ENCODE results near the gene C19orf47. TPM values are rescaled to one million over a fixed set of nuclear protein-coding genes. Genes with fewer than 3 reads are reported as not detected.
"Not testable (repeated sequence)": the region's sequence is repeated elsewhere in the genome, so short reads cannot be mapped to it uniquely, and the experiment has no call there.

C19orf47 gene
- total RNA-seq, 2 donors from 2014 or later, result 11.4 to 21.4 TPM

DNA sequence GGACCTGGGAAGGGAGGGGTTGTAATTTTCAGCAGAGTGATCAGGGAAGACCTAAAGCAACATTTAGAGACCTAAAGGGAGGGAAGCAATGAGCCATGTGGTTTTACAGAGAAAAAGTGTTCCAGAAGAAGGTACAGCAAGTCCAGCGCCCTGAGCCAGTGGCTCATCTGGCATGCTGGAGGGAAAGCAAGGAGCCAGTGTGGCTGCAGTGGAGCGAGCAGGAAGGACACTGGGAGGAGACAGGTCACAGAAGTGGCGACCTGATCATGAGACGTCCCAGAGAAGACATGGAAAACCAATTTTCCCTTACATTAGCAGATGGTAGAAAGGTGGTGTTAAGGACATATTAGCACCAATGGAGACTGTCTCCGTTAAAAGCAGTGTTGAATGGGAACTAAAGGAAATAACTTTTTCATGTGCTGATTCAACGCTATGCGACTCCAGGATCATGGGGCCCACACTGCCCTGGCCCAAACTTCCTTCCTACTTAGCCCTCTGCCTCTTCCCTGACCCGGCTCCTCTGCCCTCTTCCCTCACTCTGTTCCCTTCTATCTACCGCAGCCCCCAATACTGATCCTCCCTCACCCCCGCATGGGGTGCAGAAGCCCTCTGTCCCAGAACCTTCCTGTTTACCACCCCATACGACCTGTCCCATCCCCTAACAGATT is 5.4 kb downstream of the C19orf47 start:
- peaks cover 20% of the 10 kb centered on the region for H3K36me3 Mint-ChIP-seq (ENCODE audit: low read depth)
- H3K9me3 Mint-ChIP-seq, result no peaks in the 10 kb centered on the region
- peaks cover 4% of the 10 kb centered on the region for H3K4me1 Mint-ChIP-seq
- no peak for ATAC-seq (replicated peaks)
- H3K27me3 Mint-ChIP-seq, result no peaks in the 10 kb centered on the region
- no peak overlapping the region for H3K4me3 Mint-ChIP-seq
- no peak overlapping the region for H3K27ac Mint-ChIP-seq

DNA sequence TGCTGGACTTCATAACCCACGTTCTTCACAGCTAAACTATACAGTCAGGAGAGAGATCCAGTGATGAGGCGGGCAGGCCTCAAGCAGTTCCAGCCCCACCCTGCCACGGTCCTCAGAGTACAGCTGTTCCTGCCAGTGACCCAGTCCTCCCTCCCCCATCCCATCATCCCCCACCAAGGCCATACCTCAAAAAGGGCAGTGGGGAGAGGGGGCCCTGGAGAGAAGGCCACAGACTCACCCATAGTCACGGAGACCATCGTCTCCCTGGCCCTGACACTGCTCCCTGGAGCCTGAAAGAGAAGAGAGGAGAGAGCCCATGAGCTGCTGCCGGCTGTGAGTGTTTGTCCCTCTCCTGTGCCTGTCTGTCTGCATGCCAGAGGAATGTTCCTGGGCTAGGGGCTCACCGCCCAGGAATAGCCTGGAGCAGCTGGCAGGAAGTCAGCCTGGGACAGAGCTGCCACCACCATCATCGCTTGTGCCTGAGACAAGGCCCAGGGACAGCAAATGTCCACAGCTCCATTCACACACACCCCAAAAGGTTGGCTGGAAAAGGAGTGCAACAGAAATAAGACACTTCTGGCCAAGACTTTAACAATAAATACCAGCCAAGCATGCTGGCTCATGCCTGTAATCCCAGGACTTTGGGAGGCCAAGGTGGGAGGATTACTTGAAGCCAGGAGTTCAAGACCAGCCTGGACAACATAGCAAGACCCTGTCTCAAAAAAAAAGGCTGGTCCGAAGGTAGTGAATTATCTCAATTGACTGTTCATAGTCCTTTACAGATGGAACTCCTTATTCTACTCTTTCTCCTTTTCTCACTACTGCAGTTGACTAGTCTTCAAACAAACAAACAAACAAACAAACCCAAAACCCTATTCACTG is 6.4 kb downstream of the C19orf47 start:
- Mint-ChIP-seq H3K27me3 (no peaks in the 10 kb centered on the region), H3K9me3 (no peaks in the 10 kb centered on the region), H3K36me3 (ENCODE audit: low read depth) (peaks cover 20% of the 10 kb centered on the region), H3K4me1 (no peaks in the 10 kb centered on the region), H3K4me3 (no peak overlapping the region), H3K27ac (no peak overlapping the region)
- no peak for ATAC-seq (replicated peaks)

DNA sequence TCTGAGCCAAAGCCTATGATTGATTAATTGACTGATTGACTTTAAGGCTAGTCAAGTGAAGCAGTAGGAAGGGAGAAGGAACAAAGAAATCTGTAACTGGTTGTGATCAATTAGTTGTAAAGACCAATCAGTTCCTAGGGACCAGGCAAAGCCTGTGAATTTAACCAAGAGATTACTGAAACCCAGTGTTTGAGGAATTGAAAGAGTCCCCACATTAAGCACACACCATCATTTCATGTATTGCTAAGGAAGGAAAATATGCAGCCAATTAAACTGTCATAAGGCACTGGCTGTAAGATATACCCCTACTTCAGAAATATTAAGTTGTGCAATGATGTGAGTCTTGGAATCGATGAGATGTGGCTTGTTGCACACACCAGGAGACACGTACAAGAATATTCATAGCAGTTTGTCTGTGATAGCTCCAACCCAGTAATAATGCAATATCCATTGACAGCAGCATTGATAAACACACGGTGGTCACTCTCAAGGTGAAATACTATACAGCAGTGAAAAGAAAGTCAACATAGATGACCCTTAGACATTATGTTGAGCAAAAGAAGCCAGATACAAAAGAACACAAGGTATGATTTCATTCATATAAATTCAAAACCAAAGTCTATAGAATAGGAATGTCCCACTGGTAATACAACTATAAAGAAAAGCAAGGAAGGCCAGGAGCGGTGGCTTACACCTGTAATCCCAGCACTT is 9.0 kb downstream of the C19orf47 start:
- Mint-ChIP-seq H3K27me3 (no peaks in the 10 kb centered on the region), H3K4me3 (no peak overlapping the region), H3K27ac (no peak overlapping the region), H3K4me1 (no peaks in the 10 kb centered on the region), H3K9me3 (no peaks in the 10 kb centered on the region), H3K36me3 (ENCODE audit: low read depth) (peaks cover 46% of the 10 kb centered on the region)
- ATAC-seq (replicated peaks), result no peak

DNA sequence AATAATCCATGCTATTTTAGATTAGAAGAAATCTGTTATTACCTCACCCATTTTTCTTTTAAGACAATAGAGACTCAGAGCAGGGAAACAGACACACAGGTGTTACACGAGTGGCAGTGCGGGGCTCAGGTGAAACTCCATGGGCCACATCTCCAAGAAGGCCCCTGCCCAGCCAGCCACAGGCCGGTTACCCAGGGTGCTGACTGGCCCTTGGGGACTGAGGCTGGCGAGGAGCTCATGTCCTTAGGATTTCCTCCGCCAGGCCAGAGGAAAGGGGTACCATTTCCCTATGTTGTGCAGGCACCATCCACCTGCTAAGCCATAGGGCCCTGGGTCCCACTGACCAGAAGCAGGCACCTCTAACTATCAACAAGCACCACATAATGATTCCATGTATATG is 10.6 kb downstream of the C19orf47 start:
- Mint-ChIP-seq H3K4me3 (no peak overlapping the region), H3K9me3 (no peaks in the 10 kb centered on the region), H3K27ac (no peak overlapping the region), H3K27me3 (no peaks in the 10 kb centered on the region), H3K4me1 (no peaks in the 10 kb centered on the region), H3K36me3 (ENCODE audit: low read depth) (peaks cover 61% of the 10 kb centered on the region)
- no peak for ATAC-seq (replicated peaks)

DNA sequence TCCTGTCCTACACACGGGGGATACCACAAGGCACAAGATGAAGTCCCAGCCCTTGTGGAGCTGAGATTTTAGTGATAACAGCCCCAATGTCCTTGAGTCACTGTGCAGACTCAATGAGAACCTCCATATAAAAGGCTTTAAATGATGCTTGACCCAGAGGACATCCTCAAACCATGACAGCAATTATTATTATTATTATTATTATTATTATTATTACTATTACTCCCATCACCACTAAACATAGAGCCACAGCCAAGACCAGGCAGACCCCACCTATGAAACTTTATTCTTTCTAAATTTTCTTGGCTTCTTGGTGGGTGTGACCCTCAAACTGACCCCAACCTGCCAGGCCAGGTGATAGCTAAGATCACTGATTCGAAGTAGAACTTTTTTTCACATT is 11.1 kb downstream of the C19orf47 start:
- Mint-ChIP-seq H3K27ac (no peak overlapping the region), H3K36me3 (ENCODE audit: low read depth) (peaks cover 66% of the 10 kb centered on the region), H3K4me3 (no peak overlapping the region), H3K27me3 (no peaks in the 10 kb centered on the region), H3K4me1 (no peaks in the 10 kb centered on the region), H3K9me3 (no peaks in the 10 kb centered on the region)
- ATAC-seq (replicated peaks), result no peak

DNA sequence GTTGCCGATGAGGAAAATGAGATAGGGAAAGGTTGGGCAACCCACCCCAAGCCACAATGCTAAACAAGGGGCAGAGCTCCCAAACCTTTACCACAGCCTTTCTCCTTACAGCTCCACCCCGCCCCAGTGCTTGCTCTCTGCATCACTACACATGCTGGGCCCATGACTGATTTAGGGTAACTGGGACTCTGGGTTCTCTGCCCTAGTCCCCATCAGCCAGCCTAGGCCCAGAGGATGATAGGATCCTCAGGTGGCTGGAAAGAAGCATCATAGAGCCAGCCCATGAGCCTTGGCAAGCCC is 11.6 kb downstream of the C19orf47 start:
- H3K4me1 Mint-ChIP-seq, result no peaks in the 10 kb centered on the region
- H3K9me3 Mint-ChIP-seq, result no peaks in the 10 kb centered on the region
- no peak for ATAC-seq (replicated peaks)
- no peak overlapping the region for H3K27ac Mint-ChIP-seq
- no peaks in the 10 kb centered on the region for H3K27me3 Mint-ChIP-seq
- H3K36me3 Mint-ChIP-seq (ENCODE audit: low read depth), result peaks cover 72% of the 10 kb centered on the region
- no peak overlapping the region for H3K4me3 Mint-ChIP-seq

DNA sequence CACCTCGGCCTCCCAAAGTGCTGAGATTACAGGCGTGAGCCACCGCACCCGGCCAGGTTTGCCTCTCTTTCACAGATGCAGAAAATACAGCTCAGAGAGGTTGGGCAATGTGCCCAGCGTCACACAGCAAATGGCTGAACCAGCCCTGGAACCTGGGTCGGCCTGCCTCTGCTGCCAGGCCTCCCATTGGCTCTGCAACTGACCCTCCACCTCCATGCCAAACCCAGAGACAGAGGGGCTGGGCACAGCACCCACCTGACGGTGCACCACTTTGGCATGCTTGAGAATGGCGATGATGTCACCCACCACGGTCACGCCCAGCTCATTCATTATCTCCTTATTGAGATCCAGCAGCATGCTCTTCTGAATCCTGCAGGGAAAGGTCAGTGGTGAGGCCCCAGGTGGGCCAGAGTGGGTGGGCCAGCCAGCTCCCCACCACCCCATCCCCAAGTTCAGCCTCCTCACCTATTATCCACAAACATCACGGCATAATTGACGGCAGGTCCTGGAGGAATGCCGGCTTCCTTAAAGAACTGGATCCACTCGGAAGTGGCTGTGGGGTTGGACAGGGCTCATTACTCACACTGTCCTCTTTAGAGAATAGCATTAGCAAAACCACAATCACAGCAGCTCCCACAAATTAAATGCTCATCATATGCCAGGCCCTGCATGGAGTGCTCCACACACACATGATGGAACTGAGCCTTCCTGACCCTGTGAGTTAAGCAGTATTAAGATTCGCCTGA is 12.2 kb downstream of the C19orf47 start:
- no peak for ATAC-seq (replicated peaks)
- H3K4me3 Mint-ChIP-seq, result no peak overlapping the region
- no peaks in the 10 kb centered on the region for H3K9me3 Mint-ChIP-seq
- H3K4me1 Mint-ChIP-seq, result no peaks in the 10 kb centered on the region
- no peak overlapping the region for H3K27ac Mint-ChIP-seq
- peaks cover 77% of the 10 kb centered on the region for H3K36me3 Mint-ChIP-seq (ENCODE audit: low read depth)
- H3K27me3 Mint-ChIP-seq, result no peaks in the 10 kb centered on the region

DNA sequence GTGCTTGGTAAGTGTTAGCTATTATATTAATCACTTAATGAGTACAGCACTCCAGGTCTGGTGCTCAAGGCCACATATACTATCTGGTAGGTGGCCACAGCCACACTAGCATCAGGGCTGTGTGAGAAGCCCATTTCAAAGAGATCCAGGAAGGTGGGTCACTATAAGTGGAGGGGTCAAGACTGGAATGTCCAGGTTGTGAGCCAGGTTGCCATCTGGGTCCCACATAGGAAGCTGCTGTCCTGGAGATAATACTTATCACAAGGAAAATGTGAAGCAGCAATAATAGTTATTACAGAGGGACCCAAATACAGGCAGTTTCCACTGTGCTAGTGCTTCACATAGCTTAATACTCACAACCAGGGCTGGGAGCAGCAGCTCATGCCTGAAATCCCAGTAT is 13.1 kb downstream of the C19orf47 start:
- H3K27me3 Mint-ChIP-seq, result no peaks in the 10 kb centered on the region
- ATAC-seq (replicated peaks), result no peak
- no peaks in the 10 kb centered on the region for H3K9me3 Mint-ChIP-seq
- no peaks in the 10 kb centered on the region for H3K4me1 Mint-ChIP-seq
- peaks cover 80% of the 10 kb centered on the region for H3K36me3 Mint-ChIP-seq (ENCODE audit: low read depth)
- no peak overlapping the region for H3K4me3 Mint-ChIP-seq
- no peak overlapping the region for H3K27ac Mint-ChIP-seq

DNA sequence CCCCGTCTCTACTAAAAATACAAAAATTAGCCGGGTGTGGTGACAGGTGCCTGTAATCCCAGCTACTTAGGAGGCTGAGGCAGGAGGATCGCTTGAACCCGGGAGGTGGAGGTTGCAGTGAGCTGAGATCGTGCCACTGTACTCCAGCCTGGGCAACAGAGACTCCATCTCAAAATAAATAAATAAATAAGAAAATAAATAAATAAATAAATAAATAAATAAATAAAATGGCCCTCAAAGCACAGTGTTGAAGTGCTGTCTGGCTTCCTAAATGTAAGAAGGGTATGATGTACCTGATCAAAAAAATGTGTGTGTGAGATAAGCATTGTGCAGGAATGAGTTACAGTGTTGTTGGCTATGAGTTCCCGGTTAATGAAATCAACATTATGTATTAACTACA is 15.1 kb downstream of the C19orf47 start:
- peaks cover 83% of the 10 kb centered on the region for H3K36me3 Mint-ChIP-seq (ENCODE audit: low read depth)
- not testable (repeated sequence) for H3K27me3 Mint-ChIP-seq, H3K4me1 Mint-ChIP-seq

DNA sequence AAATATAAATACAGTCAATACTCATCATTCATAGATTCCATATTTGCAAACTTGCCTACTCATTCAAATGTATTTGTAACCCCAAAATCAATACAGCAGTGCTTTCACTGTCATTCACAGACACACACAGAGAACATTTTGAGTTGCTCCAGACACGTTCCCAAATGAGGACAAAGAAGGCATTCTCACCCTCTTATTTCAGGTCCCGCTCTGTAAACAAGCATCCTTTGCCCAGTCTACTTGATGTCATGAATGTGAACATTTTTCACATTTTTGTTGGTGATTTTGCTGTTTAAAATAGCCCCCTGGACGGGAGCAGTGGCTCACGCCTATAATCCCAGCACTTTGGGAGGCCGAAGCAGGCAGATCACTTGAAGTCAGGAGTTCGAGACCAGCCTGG is 15.5 kb downstream of the C19orf47 start:
- H3K36me3 Mint-ChIP-seq (ENCODE audit: low read depth), result peaks cover 87% of the 10 kb centered on the region
- H3K9me3 Mint-ChIP-seq, result no peaks in the 10 kb centered on the region
- H3K27me3 Mint-ChIP-seq, result no peaks in the 10 kb centered on the region
- ATAC-seq (replicated peaks), result no peak
- no peaks in the 10 kb centered on the region for H3K4me1 Mint-ChIP-seq
- H3K4me3 Mint-ChIP-seq, result no peak overlapping the region
- H3K27ac Mint-ChIP-seq, result no peak overlapping the region

More for the DNA sequence above, 15.1 kb downstream of the C19orf47 start:
- H3K27ac Mint-ChIP-seq; H3K4me3 Mint-ChIP-seq; ATAC-seq (replicated peaks); H3K9me3 Mint-ChIP-seq: not testable (repeated sequence)

DNA sequence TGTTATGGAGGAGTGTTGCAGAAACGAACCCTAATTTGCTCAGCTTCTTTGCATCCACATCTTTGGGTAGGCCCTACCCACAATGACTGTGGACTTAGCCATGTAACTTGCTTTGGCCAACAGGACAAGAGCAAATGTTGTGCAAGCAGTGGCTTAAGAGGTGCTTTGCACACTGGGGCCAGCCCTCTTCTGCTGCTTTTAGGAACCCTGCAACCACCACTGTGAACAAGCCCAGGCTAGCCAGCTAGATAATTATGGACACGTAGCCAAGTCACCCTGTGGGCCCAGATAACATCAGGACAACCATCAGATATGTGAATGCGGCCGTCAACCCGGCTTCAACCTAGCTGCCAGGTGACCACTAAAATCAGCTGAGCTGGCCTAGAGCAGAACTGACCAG is 17.1 kb downstream of the C19orf47 start:
- H3K9me3 Mint-ChIP-seq, result no peaks in the 10 kb centered on the region
- peaks cover 96% of the 10 kb centered on the region for H3K36me3 Mint-ChIP-seq (ENCODE audit: low read depth)
- no peak overlapping the region for H3K27ac Mint-ChIP-seq
- no peaks in the 10 kb centered on the region for H3K27me3 Mint-ChIP-seq
- H3K4me1 Mint-ChIP-seq, result no peaks in the 10 kb centered on the region
- H3K4me3 Mint-ChIP-seq, result no peak overlapping the region
- no peak for ATAC-seq (replicated peaks)

DNA sequence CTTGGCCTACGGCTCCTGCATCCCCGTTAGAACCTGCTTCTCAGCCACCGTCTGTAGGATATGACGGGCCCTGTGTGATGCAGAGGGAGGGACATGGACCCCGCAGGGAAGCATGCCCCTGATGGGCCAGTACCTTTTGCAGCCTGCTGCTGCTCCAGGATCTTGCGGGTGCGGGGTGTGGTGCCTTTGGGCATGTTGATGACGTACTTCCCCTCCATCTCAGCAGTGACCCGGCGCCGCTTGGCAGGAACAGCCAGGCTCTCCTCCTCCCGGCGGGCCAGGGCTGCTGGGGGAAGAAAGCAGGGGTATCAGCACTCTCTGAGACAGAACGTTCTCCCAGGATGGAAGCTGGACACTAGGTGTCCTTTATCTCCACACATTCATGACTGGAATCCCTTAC is 22.0 kb downstream of the C19orf47 start:
- no peaks in the 10 kb centered on the region for H3K9me3 Mint-ChIP-seq
- no peaks in the 10 kb centered on the region for H3K4me1 Mint-ChIP-seq
- ATAC-seq (replicated peaks), result no peak
- H3K27ac Mint-ChIP-seq, result no peak overlapping the region
- H3K36me3 Mint-ChIP-seq (ENCODE audit: low read depth), result peaks cover 95% of the 10 kb centered on the region
- H3K4me3 Mint-ChIP-seq, result no peak overlapping the region
- no peaks in the 10 kb centered on the region for H3K27me3 Mint-ChIP-seq

DNA sequence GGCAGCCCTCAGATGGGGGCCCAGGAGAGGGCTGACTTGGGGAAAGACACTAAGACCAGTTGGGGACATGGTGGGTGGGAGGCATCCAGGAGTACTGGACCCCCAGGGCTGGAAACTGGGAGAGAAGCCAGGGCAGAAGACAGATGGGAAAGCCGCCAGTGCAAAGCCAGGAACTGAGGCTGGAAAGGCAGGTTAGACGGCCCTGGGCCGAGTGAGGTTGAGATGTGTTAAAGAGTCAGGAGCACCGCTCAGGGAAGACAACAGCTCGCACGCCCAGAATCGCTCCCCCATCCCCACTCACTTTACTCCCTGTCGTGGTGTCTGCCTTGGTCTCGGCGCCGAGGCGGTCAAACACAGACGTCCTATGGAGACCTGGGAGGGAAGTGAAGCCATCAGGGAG is 24.5 kb downstream of the C19orf47 start:
- H3K4me1 Mint-ChIP-seq, result no peaks in the 10 kb centered on the region
- H3K27me3 Mint-ChIP-seq, result no peaks in the 10 kb centered on the region
- no peaks in the 10 kb centered on the region for H3K9me3 Mint-ChIP-seq
- ATAC-seq (replicated peaks), result no peak
- no peak overlapping the region for H3K27ac Mint-ChIP-seq
- H3K36me3 Mint-ChIP-seq (ENCODE audit: low read depth), result peaks cover 93% of the 10 kb centered on the region
- no peak overlapping the region for H3K4me3 Mint-ChIP-seq

DNA sequence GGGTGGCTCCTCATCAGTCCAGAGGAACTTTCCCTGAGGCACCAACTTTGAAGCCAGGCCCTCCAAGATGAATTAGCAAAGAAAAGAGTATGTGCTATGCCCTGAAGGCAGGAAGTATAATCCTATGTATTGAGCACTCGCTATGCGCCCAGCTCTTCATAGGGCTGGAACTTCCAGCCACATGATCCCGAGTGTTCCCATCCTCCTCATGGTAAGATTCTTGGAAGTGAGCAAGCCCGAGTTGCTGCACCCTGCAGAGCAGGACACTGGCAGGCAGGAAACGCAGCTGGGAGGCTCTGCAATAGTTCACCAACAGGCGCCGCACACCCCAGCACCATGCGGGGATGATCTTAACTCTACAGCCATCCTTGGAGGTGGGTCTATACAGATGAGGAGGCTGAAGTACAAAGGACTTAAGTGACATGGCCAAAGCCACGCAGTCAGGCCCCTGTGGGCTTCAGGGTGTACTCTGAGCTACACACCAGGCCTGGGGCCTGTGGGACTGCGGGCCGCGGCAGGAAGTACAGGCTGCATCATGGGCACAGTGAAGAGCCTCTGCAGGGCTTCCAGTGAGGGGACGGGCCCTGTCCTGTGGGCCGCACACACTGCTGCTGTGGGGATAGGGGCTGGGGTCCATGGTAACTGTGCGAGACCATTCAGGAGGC is 25.1 kb downstream of the C19orf47 start:
- peak overlapping the region; percentile 10 for H3K27ac Mint-ChIP-seq

More for the DNA sequence above, 25.1 kb downstream of the C19orf47 start:
- ATAC-seq (replicated peaks), result no peak
- H3K4me1 Mint-ChIP-seq, result no peaks in the 10 kb centered on the region
- H3K9me3 Mint-ChIP-seq, result no peaks in the 10 kb centered on the region
- no peak overlapping the region for H3K4me3 Mint-ChIP-seq
- peaks cover 87% of the 10 kb centered on the region for H3K36me3 Mint-ChIP-seq (ENCODE audit: low read depth)
- no peaks in the 10 kb centered on the region for H3K27me3 Mint-ChIP-seq
